GM18867 (cell line): ENCODE measurements around the gene BACH2.
"Not testable (repeated sequence)": the region's sequence is repeated elsewhere in the genome, so short reads cannot be mapped to it uniquely, and the experiment has no call there.

ENCODE experiments used
- ATAC-seq: cut with Tn5 transposase; IDR thresholded peaks from one replicate; pipeline ENCODE4 v1.9.1; 2021; ENCODE audit warnings: mild to moderate bottlenecking, moderate library complexity; ENCODE audit not compliant: unreplicated experiment

BACH2 gene

DNA sequence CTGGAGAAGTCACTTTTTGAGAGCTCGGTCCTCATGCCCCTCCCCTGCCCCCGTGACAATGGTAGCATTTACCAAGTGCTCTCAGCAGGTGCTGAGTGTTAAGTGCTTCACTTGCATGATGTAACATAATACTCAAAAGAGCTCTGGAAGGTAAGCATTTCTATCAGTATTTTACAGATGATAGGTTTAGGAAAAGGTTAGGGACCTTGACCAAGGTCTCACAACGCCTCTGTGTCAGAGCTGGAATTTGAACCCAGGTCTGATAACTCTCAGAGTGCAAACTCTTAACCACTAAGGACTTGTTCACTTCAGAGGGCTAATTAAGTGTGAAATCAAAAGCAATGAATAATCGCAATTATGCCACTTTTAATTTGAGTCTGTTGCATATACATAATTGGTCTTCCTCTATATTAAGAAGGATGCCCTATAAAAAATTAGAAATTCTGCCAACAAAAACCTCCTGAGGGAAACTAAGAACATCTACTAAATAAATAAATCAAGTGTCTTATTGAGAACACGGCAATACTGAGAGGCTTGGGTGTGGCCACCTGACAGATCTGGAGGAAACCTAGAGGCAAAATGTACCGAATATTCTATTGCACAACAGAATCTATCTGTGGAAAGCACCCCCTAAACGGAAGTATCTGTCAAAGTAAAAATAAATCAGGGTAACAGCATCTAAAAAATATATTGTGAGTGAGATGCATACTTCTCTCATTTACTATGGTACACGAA is 109.8 kb downstream of the BACH2 start:
- ATAC-seq: no peak

DNA sequence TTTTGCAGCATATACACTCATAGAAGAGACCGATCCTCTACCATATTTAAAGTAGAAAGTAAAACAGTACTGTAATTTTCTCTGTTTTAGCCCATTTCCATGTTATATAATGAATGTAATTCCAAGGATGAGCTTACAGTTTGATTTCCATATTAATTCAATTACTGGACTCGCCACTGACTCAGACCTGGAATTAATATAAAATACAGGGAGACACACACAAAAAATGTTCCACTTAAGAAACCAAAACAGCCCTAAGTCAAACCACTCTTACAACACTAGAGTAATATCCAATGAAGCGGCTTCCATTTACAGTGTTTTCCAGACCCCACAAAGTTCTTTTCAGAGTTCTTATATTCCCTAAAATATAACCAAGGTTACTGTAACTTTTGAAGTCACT is 110.6 kb downstream of the BACH2 start:
- no peak for ATAC-seq

DNA sequence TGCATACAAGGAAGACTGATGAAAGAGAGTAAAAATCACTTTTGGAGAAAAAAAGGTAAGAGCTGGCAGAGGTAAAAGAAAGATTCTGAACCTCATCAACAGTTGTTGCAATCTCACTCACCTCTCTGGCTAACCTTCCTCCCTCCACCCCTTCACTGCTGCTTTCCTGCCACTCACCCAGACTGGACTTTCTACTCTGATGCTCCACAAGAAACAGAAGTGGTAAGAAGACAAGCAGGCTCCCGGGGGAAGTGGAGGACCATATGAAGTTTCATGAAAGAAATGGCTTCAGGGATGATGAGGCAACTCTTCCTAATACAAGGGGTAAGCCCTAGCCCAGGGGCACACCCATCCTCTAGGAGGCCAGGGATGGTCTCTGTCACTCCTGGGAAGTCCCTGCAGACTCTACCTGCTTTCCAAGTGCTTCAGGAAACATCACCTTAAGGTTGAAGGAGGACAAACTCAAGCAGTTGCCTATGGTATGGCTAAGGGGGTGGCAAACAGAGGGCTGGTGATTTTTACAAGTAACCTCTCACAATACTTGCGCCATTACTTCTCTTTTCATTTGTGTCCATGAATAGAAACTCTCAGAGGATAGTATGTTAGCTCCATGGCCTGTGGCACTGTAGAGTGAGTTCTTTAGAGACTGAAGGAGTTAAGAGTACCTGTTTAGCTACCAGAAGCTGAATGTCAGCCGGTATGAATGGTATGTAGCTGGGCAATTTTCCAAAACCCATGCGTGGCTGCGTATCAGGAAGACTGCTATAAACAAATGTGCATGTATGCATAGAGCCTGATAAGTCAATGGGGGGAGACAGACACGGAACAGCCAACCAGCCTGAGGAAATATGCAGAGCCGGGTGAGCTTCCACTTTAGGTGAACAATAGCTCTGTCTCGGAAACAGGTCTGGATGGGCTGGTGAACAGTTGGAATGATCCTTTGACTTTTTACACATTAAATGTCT is 112.0 kb downstream of the BACH2 start:
- ATAC-seq: no peak

DNA sequence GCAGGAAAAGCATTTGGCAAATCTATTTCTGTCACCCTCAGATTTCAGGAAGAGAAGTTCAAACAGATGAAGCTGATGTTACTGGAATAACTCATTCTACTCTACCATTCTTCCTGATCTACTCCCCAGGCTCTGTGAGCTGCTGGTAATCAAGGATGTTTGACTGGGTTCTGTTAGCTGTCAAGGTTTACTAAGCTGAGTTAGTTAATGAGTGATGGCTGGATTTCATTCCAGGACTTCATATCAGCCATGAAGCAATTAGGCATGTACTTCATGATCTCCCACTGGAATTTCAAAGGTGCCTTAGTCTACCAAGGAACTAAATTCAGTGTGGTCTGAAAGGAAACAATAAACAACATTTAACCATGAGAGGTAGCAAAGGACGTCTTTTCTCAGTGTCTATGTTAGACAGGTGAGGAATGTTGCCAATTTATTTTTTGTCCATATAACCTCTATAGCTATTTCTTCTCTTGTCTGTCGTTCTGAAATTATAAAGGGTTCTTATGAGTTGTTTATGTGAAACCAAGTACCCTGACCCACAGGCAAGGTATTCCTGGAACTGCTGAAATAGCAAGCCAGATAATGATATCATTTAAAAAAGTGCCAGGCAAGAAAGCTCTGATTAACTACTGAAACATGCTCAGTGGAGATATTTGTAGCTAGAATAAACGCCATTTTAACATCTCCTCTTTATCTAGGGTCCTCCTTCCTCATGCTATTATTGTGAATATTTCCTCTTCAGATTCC is 112.9 kb downstream of the BACH2 start:
- no peak for ATAC-seq

DNA sequence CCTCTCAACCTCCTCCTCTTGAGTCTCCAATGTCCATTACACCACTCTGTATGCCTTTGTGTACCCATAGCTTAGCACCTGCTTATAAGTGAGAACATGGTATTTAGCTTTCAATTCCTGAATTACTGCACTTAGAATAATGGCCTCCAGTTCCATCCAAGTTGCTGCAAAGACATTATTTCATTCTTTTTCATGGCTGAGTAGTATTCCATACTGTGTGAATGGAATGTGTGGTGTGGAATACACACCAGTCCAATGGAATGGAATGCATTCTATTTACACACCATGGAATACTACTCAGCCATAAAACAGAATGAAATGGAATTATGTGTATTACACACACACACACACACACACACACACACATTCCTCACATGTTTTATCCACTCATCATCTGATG is 116.1 kb downstream of the BACH2 start:
- no peak for ATAC-seq

DNA sequence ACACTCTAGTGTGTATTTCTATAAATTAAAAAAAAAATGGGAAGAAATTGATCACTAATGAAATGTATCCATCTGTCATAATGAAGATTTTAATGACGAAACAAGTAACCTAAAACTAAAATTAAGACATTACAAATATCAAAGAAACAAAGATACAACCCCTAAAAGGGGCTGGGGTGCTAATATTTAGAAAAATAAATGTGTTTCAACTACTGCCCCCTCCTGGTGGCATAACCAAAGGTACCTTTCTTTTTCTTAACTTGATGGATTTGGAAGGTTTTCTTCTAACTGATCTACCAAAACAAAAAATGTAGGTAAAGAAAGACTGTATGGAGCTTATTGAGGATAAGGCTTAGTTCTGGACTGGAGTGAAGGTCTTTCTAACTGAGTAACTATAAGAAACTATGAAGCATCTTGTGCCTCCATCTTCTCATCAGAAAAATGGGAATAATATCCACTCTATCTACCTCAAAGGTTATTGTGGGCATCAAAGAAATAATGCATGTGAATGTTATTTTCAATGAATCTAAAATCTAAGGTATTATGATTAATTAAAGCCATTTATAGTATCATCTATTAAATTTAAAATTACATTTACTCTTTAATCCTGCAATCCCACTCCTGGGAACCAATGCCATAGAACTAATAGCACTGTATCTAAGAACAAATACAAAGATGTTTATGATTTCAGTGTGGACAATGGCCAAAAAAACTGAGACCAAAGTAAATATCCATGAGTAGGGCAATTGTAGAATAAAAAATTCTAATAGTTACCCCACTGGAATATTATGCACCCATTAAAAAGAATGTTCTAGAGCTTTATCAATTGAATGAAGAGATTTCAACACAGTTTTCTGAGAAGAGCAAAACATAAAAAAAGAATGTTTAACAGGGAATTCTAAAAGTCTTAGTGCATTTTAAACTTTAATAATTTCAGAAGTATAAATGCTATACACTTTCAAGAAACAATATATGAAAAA is 117.2 kb downstream of the BACH2 start:
- ATAC-seq: no peak

DNA sequence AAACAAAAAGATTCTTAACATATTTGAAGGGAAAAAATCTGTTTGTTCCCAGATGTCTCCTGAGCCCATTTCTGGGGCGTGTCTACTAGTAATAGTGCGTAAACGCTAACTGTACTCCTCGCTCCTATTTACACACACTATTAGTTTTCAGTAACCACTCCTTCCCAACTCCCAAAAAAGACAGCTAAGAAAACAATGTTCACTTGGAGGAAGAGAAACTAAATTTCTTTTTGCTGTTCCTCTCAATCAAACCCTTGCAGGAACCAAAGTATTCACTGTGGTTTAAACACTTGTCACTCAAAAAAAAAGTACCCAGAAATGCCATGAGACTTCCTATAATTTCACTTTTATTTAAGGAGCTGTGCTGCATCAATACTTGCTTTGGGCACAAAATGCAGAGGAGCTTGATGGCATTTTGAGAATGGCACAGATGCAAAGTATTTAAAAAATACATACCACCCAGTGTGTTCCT is 118.2 kb downstream of the BACH2 start:
- no peak for ATAC-seq

DNA sequence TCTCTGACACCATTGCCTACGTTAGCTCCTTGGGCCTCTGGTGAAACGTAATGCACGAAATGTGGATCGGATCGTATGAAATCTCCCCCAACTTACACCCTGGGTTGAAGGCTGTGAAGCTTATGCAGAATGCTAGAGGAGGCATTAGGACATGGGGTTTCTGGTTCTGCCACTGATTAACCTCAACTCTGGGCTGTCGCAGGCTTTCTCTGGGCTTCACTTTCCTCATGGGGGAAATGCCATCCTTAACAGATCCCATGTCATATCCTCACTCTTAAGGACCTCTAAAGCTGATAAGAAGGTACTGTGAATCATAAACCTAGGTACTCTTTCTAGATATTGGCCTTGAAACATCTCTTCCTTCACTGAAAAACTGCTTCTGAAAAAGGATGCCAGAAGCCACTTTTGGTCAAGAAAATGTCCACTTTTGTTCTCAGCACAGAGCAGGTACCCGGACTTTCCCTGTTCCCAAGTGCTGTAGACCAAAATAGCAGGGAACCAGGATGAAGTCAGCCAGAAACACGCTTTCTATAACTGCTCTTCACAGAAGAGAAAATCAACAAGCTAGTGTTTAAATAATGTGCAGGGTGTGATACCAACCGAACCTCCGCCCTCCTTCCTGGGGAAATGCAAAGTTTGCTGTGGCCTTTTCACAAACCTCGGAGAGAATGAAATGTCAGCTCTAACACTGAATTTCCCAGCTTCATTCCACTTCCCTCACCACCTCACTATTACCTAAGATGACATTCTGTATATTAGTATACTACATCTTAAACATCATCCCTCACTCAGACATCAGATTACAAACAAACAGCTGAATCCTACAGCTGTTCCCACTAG is 118.9 kb downstream of the BACH2 start:
- no peak for ATAC-seq

DNA sequence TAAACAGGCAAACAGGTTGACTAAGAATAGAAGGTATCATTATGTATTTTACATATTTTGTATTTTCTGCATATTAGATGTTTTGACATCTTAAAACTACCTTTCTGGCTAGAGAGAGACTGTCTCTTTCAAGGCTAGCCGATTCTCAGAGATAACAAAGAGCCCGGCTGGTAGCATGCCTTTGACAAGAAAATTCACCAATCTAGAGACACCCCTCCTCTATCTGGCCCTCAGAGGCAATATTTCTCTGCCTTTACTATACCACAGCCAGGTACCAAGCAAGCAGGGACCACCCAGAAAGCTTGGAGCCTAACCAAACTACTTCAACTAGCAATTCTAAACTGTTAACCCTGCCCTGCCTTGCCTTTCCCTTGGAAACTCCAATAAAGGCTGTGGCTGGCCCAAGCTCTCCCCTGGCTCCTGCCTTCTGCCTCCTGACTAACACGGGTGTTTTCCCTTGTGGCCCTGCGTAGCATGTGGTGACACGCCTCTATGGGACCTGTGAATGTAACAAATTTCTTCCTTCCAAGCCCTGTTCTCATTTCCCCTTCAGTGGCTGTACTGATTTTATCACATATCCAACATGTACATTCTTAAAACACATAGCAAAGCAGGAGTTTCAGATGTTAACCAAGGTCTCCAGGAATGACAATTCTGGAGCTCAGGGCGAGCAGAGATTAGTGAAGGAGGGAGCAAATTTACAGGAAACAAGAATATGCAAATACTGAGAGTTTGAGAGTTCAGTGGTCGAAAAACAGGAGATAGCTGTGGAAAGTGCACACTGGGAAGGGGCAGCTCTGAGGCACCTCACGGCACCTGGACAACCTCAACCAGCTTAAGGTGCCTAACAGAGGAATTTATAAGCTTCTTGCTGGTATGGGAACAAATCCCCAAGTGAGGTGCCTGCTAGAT is 120.8 kb downstream of the BACH2 start:
- ATAC-seq: no peak

DNA sequence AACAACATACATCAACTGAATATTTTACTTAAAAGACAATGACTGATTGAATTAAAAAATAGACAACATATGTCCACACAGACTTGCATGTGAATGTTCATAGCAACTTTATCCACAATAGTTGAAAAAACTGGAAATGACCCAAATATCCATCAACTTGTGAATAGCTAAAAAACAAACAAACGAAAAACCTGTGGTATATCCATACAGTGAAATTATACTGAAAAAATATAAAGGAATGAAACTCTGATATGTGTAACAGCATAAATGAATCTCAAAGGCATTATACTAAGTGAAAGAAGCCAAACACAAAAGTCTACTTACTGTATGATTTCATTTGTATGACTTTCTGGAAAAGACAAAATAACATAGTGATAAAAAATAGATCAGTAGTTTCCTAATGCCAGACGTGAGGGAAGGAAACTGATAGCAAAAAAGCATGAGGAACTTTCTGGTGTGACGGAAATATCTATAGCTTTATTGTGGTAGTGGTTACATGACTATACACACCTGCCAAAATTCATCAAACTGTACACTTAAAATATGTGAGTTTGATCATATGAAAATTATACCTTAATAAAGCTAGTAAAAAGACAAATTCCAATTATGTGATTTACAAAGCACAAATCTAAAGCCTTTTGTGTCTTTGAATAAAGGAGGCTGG is 123.2 kb downstream of the BACH2 start:
- ATAC-seq: no peak

DNA sequence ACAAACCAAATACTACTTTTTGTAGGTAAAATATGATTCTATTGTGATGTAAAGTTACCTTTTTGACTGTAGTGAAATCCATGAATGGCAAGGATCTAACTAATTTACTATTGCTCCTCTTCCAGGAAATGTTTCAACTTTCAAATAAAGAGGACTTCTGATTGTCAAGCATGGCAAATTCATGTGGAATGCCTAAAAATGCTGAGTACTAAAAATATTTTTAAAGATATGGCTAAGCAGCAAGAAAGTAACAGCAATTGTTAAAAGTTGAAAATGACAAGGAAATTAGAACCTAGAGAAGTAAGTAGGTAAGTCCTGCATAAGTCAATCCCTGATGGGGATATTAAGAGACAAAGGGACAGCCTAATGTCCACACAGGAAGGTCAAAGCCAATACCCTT is 126.0 kb downstream of the BACH2 start:
- ATAC-seq: no peak

DNA sequence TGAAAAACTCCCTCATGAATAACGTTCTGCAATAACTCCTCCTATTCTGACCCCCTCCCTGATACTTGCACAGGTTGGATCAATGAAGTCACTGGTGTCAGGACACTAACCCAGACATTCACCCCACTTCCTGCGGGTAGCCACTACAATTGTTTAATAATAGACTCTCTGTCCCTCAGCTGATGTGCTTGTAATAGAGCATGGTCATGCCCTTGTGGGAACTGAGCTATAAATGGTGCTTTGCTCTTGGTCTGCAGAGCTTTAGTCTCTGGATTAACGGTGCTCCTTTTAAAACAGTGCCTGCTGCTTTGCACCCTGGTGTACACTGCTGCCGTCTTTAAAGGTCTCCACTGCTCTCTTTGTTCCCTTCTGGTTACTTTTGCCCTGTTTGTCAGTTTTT is 127.3 kb downstream of the BACH2 start:
- ATAC-seq: no peak

DNA sequence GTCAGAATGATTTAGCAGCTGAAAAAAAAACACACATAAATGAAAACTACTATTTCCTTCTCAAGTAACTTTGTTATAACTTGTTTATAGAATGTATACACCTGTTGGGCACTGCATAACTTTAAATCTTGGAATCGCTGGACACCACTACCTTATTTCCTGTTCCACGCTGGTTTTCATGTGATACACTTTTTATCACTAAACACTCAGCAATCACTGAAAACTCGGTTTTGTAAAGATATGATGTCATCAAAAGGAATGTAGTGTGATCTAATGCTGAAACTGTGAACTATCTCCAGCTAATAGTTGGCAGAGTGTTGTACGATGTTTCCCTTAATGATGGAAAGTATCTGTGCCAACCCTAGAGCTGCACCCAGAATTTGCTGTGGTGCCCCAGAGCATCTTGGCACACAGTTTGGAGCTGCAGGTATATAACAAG is 127.9 kb downstream of the BACH2 start:
- no peak for ATAC-seq

DNA sequence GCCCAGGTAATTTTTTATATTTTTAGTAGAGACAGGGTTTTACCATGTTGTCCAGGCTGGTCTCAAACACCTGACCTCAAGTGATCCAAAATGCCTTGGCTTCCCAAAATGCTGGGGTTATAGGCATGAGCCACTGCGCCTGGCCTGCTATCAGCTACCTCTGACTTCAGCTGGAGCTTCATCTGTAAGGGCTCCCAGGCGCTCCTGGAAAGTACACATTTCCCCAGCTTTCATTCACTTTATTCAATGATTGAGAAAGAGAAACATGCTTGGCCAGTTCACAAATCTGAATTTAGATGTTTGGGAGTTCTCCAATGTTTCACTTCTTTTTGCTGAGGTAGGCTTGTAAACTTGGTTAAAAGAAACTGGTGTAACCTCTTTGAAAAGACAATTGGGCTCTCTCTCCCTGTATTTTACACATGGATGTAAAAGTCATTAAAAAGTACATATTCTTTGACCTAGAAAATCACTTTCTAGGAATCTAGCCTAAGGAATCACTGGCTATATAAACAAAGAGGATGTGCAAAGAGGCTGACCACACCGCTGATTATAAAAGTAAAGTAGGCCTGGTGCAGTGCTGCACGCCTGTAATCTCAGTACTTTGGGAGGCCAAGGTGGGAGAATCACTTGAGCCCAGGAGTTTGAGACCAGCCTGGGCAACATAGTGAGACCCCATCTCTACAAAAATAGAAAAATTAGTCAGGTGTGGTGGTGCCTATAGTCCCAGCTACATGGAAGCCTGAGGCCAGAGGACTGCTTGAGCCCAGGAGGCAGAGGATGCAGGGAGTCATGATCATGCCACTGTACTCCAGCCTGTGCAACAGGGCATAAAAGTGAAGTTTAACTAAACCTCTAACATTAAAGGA is 128.9 kb downstream of the BACH2 start:
- no peak for ATAC-seq

DNA sequence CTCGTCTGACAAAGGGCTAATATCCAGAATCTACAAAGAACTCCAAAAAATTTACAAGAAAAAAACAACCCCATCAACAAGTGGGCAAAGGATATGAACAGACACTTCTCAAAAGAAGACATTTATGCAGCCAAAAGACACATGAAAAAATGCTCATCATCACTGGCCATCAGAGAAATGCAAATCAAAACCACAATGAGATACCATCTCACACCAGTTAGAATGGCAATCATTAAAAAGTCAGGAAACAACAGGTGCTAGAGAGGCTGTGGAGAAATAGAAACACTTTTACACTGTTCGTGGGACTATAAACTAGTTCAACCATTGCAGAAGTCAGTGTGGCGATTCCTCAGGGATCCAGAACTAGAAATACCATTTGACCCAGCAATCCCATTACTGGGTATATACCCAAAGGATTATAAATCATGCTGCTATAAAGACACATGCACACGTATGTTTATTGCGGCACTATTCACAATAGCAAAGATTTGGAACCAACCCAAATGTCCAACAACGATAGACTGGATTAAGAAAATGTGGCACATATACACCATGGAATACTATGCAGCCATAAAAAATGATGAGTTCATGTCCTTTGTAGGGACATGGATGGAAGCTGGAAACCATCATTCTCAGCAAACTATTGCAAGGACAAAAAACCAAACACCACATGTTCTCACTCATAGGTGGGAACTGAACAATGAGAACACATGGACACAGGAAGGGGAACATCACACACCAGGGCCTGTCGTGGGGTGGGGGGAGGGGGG is 130.3 kb downstream of the BACH2 start:
- not testable (repeated sequence) for ATAC-seq
